ENCODE results near the gene XPOT.

Gene XPOT

DNA sequence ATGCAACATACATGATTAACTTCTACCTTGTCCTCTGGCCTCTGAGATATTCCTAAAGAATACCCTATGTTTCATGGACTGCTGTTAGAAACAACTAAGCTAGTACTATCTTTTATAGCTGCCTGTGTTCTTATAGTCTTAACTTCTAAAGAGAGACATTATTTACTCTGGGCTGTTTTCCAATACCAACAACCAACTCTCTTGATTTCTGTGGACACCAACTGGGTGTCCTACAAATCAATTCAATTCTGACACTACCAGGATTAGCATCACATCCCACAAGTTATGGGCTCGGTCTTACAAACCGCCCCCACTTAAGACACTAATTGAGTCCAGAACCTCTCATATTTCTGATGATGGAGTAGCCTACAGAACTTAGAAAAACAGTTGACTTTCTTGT lies 8.3 kb downstream of the XPOT start:
- H3K9me3 ChIP-seq: no peaks in the 10 kb centered on the region
- H3K27me3 ChIP-seq: no peaks in the 10 kb centered on the region
- TF ChIP-seq, protein P1, sequence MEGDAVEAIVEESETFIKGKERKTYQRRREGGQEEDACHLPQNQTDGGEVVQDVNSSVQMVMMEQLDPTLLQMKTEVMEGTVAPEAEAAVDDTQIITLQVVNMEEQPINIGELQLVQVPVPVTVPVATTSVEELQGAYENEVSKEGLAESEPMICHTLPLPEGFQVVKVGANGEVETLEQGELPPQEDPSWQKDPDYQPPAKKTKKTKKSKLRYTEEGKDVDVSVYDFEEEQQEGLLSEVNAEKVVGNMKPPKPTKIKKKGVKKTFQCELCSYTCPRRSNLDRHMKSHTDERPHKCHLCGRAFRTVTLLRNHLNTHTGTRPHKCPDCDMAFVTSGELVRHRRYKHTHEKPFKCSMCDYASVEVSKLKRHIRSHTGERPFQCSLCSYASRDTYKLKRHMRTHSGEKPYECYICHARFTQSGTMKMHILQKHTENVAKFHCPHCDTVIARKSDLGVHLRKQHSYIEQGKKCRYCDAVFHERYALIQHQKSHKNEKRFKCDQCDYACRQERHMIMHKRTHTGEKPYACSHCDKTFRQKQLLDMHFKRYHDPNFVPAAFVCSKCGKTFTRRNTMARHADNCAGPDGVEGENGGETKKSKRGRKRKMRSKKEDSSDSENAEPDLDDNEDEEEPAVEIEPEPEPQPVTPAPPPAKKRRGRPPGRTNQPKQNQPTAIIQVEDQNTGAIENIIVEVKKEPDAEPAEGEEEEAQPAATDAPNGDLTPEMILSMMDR (IDR thresholded peaks at IDR 0.05; ENCODE audit: low read depth, low read length): no peak
- peaks cover 76% of the 10 kb centered on the region for H3K36me3 ChIP-seq
- H3K4me1 ChIP-seq: no peaks in the 10 kb centered on the region
- DNase-seq: no peak
- H3K4me3 ChIP-seq (ENCODE audit: low read depth, low read length): no peak overlapping the region

DNA sequence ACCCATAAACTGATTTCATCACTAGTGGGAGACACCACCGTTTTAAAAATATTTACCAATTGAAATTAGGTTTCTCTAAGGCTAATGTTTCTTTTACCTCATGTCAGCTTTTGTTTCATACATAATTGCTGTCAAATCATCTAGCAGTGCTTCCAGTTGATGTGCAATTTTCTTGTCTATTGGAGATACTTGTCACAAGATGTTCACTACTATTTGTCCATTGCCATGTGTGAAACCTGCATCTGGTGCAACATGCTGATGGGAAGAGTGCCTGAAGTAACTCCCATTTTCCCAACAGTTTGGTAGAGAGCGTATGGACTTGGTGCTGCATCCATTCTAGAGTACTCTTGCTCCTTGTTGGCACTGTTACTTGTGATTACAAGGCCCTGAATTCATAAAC lies 9.7 kb downstream of the XPOT start:
- TF ChIP-seq, protein P1 (IDR thresholded peaks at IDR 0.05; ENCODE audit: low read depth, low read length): no peak
- Histone ChIP-seq H3K9me3 (no peaks in the 10 kb centered on the region), H3K4me3 (ENCODE audit: low read depth, low read length) (no peak overlapping the region), H3K27me3 (no peaks in the 10 kb centered on the region), H3K36me3 (peaks cover 91% of the 10 kb centered on the region), H3K4me1 (no peaks in the 10 kb centered on the region)
- DNase-seq: no peak

DNA sequence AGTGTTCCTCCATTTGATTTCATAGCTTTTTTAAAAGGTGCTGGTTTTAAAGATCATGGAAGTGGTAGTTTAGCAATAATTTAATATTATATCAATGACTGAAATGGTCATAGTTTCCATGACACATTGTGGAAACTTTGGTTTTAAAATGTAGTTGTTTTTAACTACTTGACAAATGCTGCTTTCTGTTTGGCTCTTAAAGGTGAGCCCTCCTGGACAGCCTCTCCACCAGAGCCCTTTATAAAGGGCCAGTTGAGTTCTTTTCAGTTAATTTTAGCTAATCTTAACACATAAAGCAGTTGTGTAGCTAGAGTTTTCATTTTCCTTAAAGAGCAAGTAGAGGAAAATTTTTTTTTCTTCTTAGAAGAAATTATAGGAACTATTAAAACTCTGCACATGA lies 14.0 kb downstream of the XPOT start:
- DNase-seq: no peak
- TF ChIP-seq, protein P1 (IDR thresholded peaks at IDR 0.05; ENCODE audit: low read depth, low read length): no peak
- Histone ChIP-seq H3K4me1 (no peaks in the 10 kb centered on the region), H3K9me3 (no peaks in the 10 kb centered on the region), H3K36me3 (peaks cover 97% of the 10 kb centered on the region), H3K27me3 (no peaks in the 10 kb centered on the region), H3K4me3 (ENCODE audit: low read depth, low read length) (no peak overlapping the region)

DNA sequence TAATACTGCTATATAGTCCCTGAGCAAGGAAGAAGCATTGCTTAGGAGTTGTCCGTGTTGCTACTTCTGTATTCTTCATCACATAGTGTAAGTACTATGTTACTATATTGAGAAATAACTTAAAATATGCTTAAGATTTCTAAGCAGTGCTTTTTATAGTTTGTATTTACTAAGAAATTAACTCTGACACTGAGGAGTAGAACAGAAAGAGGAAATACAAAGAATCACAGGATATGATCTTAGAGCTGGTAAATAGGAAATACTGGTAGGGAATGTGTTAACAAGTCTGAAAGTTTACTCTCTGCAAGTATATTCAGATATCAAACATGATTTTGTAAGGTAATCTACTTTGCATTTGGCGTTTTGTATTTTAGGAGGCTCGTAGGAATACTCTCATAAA lies 15.5 kb downstream of the XPOT start:
- Histone ChIP-seq H3K27me3 (no peaks in the 10 kb centered on the region), H3K36me3 (peaks cover 97% of the 10 kb centered on the region), H3K4me3 (ENCODE audit: low read depth, low read length) (no peak overlapping the region), H3K4me1 (no peaks in the 10 kb centered on the region), H3K9me3 (no peaks in the 10 kb centered on the region)
- no peak for DNase-seq
- TF ChIP-seq, protein P1 (IDR thresholded peaks at IDR 0.05; ENCODE audit: low read depth, low read length): no peak

DNA sequence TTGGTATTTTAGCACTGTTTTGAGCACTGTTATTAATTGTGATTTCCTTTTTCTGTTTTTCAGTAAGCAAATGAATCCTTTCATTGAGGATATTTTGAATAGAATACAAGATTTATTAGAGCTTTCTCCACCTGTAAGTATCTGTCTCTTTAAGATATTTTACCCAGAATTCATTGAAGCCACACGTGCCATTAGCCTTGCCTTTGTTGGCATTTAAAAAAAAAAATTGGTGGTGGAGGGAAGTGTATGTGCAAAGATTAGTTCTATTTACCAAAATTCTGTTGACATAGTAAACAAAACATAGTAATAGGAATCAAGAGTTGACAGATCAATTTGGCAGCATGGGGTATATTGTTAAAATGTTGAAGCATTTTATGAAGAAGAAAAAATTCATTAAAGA lies 23.8 kb downstream of the XPOT start:
- Histone ChIP-seq H3K4me1 (no peaks in the 10 kb centered on the region), H3K36me3 (peaks cover 100% of the 10 kb centered on the region), H3K27me3 (no peaks in the 10 kb centered on the region), H3K9me3 (no peaks in the 10 kb centered on the region), H3K4me3 (ENCODE audit: low read depth, low read length) (no peak overlapping the region)
- TF ChIP-seq, protein P1 (IDR thresholded peaks at IDR 0.05; ENCODE audit: low read depth, low read length): no peak
- no peak for DNase-seq

DNA sequence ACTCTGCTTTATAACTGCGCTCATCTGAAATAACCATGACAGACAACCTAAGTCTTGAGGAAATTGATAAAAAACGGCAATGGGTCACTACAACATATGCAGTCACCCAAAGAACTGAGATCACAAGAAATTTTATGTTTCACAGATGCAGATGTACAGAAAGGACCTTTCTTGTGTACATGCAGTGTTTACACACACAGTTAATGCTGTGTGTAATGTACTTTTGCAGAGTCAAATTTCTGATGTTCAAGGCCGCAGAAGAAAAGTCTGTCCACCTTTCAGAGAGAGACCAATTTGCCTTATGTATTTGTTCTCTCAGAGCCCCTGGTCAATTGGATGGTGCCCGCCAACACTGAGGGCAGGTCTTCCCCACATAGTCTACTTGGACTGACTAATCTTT lies 24.8 kb downstream of the XPOT start:
- Histone ChIP-seq H3K4me1 (no peaks in the 10 kb centered on the region), H3K36me3 (peaks cover 100% of the 10 kb centered on the region), H3K4me3 (ENCODE audit: low read depth, low read length) (no peak overlapping the region), H3K9me3 (no peaks in the 10 kb centered on the region), H3K27me3 (no peaks in the 10 kb centered on the region)
- no peak for DNase-seq
- TF ChIP-seq, protein P1 (IDR thresholded peaks at IDR 0.05; ENCODE audit: low read depth, low read length): no peak

All from BE2C (cell line).